Smooth muscle cell (in vitro differentiated cells): ENCODE data around the gene SCGN. TPM values are rescaled to one million over a fixed set of nuclear protein-coding genes. Genes with fewer than 3 reads are reported as not detected.

Source experiments
- DNase-seq: peaks from one replicate; lab custom pipeline; 2025; ENCODE audit not compliant: unreplicated experiment; lab: John Stamatoyannopoulos, UW
- H2AFZ ChIP-seq: fragments of 200-600 bp; sonication (generic); 2 replicates; pipeline ENCODE4 v1.6.0; 2016; ENCODE audit warnings: antibody characterized with exemption, low read depth, mild to moderate bottlenecking
- H3F3A ChIP-seq: fragments of 200-600 bp; sonication (generic); 2 replicates; pipeline ENCODE4 v1.6.0; 2017; ENCODE audit warnings: antibody characterized with exemption, low read depth
- H3K27ac ChIP-seq: fragments of 200-600 bp; sonication (generic); 2 replicates; pipeline ENCODE4 v1.5.1; 2016; ENCODE audit warnings: low read depth, mild to moderate bottlenecking
- H3K27me3 ChIP-seq: fragments of 200-600 bp; sonication (generic); 2 replicates; pipeline ENCODE4 v1.6.1; 2016; ENCODE audit warnings: low read depth, mild to moderate bottlenecking
- H3K36me3 ChIP-seq: fragments of 200-600 bp; sonication (generic); 2 replicates; pipeline ENCODE4 v1.5.1; 2016; ENCODE audit warnings: low read depth
- H3K4me1 ChIP-seq: fragments of 200-600 bp; sonication (generic); 2 replicates; pipeline ENCODE4 v1.5.1; 2016; ENCODE audit warnings: low read depth
- H3K4me2 ChIP-seq: fragments of 200-600 bp; sonication (generic); 2 replicates; pipeline ENCODE4 v1.6.0; 2016; ENCODE audit warnings: mild to moderate bottlenecking
- H3K4me3 ChIP-seq: fragments of 200-600 bp; sonication (generic); 2 replicates; pipeline ENCODE4 v1.5.1; 2016; ENCODE audit warnings: mild to moderate bottlenecking
- H3K79me2 ChIP-seq: fragments of 200-600 bp; sonication (generic); 2 replicates; pipeline ENCODE4 v1.6.0; 2016; ENCODE audit warnings: low read depth, mild to moderate bottlenecking
- H3K9ac ChIP-seq: fragments of 200-600 bp; sonication (generic); 2 replicates; pipeline ENCODE4 v1.6.0; 2016; ENCODE audit warnings: low read depth
- H3K9me3 ChIP-seq: fragments of 200-600 bp; sonication (generic); replicated peaks from 2 replicates; pipeline ENCODE4 v1.5.1; 2016; ENCODE audit warnings: low read depth
- H4K20me1 ChIP-seq: fragments of 200-600 bp; sonication (generic); 2 replicates; pipeline ENCODE4 v1.6.0; 2016; ENCODE audit warnings: low read depth
- WGBS: methylation state at CpG from one replicate; pipeline ENCODE4 v1.1.7; 2016; ENCODE audit warnings: low lambda C conversion rate; 5-methylcytosine and 5-hydroxymethylcytosine counted together
- polyA plus RNA-seq: library from polyadenylated mRNA; unstranded; fragments of >200 nt; fragmentation: Nextera tagmentation; extraction: Ambion mirVana; gene quantifications from 2 replicates; pipeline ENCODE4 v1.2.1, GENCODE V29; 2016
- total RNA-seq: library from RNA; depleted of rRNA; stranded (reverse); fragments of >200 nt; gene quantifications from 2 replicates; pipeline ENCODE4 v1.2.3, GENCODE V29; 2014
- TF ChIP-seq, protein P1 (sequence below): fragments of 200-600 bp; sonication (generic); IDR thresholded peaks from 2 replicates; pipeline ENCODE4 v1.5.1; 2017; ENCODE audit warnings: borderline replicate concordance, mild to moderate bottlenecking, antibody characterized with exemption; ENCODE audit not compliant: insufficient read depth, poor library complexity, severe bottlenecking

SCGN gene
- total and polyA plus RNA-seq, 2 experiments from 2014 or later = not detected

DNA sequence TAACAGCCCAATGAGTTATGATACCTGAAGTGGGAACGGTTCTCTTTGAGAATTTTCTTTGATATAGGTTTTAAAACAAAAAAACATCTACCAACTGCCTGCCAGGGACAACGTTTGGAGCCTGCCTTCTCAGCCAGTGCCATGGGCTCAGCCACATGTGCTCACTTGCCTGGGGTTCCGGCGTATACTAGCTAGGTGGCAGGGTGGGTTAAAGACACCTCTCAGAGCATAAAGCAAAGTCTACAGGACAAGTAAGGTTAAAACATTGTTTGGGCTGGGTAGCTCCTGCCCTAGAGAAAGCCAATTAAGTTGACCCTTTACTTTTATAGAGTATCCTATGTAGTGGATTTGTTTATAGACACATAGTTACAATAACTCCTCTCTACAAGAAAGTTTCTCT, 38.0 kb upstream of the SCGN start:
- DNase-seq = no peak
- 94% methylated on average over 4 of the region's 4 CpGs for WGBS
- no peaks in the 10 kb centered on the region for H3K79me2 ChIP-seq

DNA sequence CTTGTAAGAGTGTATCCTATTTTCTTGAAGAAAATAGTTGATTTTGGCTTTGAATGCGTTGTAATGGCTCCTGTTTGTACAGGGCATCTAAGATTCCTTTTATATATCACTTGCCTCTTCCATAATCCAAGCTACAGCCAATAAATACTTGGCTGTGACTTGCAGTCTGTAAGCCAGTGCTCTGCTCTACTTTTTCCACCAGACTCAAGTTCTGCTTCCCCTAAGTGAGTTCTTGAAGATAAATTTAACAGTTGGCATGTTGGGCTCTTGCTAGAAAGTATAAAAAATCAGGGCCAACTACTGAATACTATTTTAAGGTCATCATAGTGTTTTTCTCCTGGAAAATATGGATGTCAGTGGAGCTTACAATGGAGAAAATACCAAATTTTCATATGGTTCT, 36.5 kb upstream of the SCGN start:
- 94% methylated on average over 1 of the region's 1 CpG for WGBS

More for the DNA sequence above, 38.0 kb upstream of the SCGN start:
- no peaks in the 10 kb centered on the region for H3K27me3 ChIP-seq
- no peak overlapping the region for H3K9ac ChIP-seq
- H3K36me3 ChIP-seq = no peaks in the 10 kb centered on the region
- no peak overlapping the region for H3K4me2 ChIP-seq
- no peaks in the 10 kb centered on the region for H3K9me3 ChIP-seq
- H3K4me1 ChIP-seq = no peaks in the 10 kb centered on the region
- H3K27ac ChIP-seq = no peak overlapping the region
- H2AFZ ChIP-seq = no peak overlapping the region
- H3F3A ChIP-seq = no peaks in the 10 kb centered on the region
- H4K20me1 ChIP-seq = no peaks in the 10 kb centered on the region
- TF ChIP-seq, protein P1, sequence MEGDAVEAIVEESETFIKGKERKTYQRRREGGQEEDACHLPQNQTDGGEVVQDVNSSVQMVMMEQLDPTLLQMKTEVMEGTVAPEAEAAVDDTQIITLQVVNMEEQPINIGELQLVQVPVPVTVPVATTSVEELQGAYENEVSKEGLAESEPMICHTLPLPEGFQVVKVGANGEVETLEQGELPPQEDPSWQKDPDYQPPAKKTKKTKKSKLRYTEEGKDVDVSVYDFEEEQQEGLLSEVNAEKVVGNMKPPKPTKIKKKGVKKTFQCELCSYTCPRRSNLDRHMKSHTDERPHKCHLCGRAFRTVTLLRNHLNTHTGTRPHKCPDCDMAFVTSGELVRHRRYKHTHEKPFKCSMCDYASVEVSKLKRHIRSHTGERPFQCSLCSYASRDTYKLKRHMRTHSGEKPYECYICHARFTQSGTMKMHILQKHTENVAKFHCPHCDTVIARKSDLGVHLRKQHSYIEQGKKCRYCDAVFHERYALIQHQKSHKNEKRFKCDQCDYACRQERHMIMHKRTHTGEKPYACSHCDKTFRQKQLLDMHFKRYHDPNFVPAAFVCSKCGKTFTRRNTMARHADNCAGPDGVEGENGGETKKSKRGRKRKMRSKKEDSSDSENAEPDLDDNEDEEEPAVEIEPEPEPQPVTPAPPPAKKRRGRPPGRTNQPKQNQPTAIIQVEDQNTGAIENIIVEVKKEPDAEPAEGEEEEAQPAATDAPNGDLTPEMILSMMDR = no peak
- no peak overlapping the region for H3K4me3 ChIP-seq

DNA sequence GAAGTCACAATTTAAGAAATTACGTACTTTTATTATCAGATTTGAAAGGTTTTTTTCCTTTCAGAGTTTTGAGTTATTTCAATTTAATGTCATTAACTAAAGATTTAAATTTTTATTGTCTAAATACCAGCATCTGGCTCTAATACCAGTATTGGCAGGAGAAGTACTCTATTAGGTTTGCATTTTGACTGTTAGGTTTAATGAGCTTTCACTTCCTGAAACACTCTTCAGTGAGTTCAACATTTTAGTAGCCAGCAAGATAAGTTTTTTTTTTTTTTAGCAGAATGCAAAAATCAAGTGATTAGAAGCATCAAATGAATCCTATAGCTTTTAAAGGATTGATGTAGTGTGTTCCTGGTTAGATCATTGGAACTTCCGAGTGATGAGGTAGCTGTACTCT, 34.0 kb upstream of the SCGN start:
- Histone ChIP-seq H3F3A (no peaks in the 10 kb centered on the region), H4K20me1 (no peaks in the 10 kb centered on the region), H3K27ac (no peak overlapping the region), H3K4me3 (no peak overlapping the region), H3K27me3 (no peaks in the 10 kb centered on the region), H3K9ac (no peak overlapping the region), H3K36me3 (no peaks in the 10 kb centered on the region), H3K9me3 (no peaks in the 10 kb centered on the region), H3K79me2 (no peaks in the 10 kb centered on the region), H2AFZ (no peak overlapping the region), H3K4me2 (no peak overlapping the region), H3K4me1 (no peaks in the 10 kb centered on the region)
- WGBS = 92% methylated on average over 2 of the region's 2 CpGs
- TF ChIP-seq, protein P1 = no peak
- DNase-seq = no peak

More for the DNA sequence above, 36.5 kb upstream of the SCGN start:
- Histone ChIP-seq H2AFZ (no peak overlapping the region), H3K27me3 (no peaks in the 10 kb centered on the region), H3K9ac (no peak overlapping the region), H3K4me2 (no peak overlapping the region), H3K4me3 (no peak overlapping the region), H3K27ac (no peak overlapping the region), H3K9me3 (no peaks in the 10 kb centered on the region), H3F3A (no peaks in the 10 kb centered on the region), H3K4me1 (no peaks in the 10 kb centered on the region), H4K20me1 (no peaks in the 10 kb centered on the region), H3K36me3 (no peaks in the 10 kb centered on the region), H3K79me2 (no peaks in the 10 kb centered on the region)
- TF ChIP-seq, protein P1 = no peak
- no peak for DNase-seq

DNA sequence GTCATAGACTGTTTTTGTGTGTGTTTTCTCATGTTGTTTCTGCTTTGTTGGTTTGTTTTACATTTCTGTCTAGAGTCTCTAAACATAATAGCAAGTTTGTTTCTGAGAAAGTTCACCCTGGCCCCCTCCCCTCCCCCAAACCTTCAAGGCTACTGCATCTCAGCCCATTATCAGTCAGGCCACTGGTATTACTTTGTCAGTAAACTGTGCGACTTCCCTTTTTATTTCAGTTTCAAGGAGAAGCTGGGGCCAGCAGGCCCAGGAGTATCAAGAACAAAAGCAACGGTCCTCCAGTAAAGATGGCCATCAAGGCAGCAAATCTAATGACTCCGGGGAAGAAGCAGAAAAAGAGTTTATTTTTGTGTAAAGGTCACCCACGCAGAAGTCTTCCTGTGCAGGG, 32.8 kb upstream of the SCGN start:
- Histone ChIP-seq H3K4me2 (no peak overlapping the region), H4K20me1 (no peaks in the 10 kb centered on the region), H3K9ac (no peak overlapping the region), H3K27ac (no peak overlapping the region), H3K9me3 (no peaks in the 10 kb centered on the region), H3K4me1 (no peaks in the 10 kb centered on the region), H3K79me2 (no peaks in the 10 kb centered on the region), H2AFZ (no peak overlapping the region), H3K27me3 (no peaks in the 10 kb centered on the region), H3F3A (no peaks in the 10 kb centered on the region), H3K4me3 (no peak overlapping the region), H3K36me3 (no peaks in the 10 kb centered on the region)
- WGBS = 74% methylated on average over 4 of the region's 4 CpGs
- TF ChIP-seq, protein P1 = no peak
- no peak for DNase-seq
